EH (cell line): Measurements from ENCODE around the gene ACSS1.

Experiments
- DNase-seq: peaks from one replicate; pipeline ENCODE4 v3.0.0-alpha.2; 2015; ENCODE audit warnings: low read depth

ACSS1 gene

DNA sequence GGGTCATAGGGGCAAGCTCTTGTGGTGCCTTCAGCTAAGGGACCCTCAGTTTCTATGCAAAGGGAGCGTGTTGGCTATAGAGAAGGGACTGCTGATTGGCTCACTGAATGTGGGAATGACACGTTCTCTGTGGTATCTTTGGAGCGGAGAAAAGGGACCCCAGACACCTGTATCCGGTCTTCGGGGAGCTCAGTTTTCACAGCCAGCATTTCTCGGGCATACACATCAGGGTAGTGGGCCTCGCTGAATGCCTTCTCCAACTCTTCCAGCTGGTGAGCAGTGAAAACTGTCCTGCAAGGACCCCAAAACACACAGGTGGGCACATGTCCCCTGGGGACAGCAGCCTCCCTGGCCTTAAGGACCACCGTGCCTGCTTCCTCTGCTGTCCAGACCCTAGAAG lies 20.7 kb upstream of the ACSS1 start:
- DNase-seq, result no peak

DNA sequence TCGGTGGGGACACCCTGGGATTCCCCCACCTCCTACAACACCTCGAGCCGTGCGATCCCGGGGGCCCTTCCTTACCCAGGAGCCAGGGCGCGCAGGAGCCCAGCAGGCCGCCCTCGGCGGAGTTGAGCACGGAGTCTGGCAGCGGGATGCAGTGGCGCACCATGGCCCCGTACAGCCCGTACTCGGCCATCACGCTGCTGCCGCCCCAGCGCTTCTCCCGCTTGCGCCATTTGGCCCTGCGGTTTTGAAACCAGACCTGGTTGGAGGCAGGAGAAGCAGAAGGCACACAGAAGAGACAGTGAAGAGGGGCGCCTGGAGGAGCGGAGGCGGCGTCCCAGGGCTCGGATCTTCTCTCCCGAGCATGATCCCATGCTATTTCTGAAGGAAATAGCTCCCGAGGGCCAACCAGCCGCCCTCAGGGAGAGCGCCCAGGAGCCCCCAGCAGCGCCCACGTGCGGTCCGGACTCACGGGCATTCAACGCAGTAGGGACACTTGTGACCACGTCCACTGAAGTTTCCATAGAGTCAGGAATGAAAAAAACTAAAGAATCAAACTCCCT lies 19.8 kb upstream of the ACSS1 start:
- DNase-seq, result peak; percentile 31

DNA sequence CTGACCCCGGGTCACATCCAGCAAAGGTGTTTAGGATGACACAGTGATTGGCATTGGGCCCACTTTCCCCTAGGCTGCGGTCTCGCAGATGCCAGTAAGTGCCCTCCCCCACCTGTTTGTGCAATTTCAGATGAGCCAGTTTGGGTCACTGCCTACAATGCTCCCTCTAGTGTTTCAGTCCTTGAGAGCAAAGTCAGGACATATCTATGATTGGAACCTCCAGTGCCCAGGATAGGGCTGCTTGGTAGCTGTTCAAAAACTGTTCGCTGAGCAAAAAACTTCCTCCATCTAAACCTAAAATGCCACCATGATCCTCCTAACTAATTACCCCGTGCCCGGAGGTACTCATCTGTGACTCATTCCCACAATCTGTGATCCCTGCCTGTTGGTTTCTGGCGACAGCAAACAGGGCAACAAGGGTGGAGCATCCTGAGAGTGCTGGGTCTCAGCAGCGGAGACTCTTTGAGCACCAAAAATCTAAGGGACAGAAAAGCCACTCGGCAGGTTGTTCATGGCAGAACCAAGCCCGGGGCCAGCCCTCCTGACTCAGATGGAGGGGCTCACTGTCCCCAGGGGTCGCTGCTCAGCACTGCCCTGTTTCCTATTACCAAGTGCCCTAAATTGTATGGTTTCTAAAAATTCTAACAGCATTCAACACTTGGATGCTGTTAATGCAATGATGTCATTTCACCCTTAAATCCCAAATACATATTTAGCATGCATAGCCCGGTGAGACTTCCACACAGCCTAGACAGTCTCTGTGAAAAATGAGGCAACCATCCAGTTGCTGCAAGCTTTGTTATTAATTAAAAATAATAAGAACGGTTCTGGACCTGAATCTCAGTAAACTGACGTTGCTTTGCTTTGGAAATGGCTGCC lies 19.0 kb upstream of the ACSS1 start:
- peak; percentile 13 for DNase-seq

DNA sequence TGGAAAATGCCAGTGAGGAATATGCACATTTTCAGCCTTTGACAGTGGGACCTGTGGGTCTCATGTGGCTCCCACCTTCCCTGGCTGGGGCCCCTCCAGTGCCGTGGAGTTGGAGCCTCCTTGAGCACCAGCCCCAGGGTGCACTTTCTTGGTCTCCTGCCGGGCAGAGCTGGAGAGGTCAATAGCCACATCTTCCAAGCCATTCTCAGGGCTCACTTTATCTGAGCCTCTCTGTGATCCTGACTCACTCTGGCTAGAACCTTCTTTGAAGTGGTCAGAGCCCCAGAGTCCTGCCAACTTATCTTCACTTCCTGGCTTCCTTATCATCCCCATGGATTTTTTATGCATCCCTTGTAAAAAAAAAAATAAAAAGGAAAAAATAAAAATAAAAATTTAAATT lies 18.3 kb upstream of the ACSS1 start:
- DNase-seq, result no peak

DNA sequence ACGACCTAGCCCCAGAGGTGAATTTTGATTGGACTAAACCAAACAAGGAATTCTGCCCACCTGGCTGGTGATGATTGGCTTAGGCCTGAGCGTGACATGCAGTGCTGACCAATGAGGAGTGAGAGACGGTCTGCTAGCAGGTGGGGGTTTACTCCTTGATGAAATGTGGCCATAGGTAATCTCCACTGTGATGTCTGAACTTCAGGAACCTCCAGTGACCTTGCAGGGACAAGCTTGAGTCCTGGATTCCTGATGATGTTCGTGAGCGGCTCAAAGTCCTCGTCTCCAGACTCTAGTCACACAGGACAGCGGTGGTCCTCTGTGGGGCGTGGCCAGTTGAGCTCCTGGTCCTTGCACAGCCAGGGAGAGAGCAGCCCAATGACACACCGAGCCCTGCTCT lies 15.6 kb upstream of the ACSS1 start:
- DNase-seq, result no peak

DNA sequence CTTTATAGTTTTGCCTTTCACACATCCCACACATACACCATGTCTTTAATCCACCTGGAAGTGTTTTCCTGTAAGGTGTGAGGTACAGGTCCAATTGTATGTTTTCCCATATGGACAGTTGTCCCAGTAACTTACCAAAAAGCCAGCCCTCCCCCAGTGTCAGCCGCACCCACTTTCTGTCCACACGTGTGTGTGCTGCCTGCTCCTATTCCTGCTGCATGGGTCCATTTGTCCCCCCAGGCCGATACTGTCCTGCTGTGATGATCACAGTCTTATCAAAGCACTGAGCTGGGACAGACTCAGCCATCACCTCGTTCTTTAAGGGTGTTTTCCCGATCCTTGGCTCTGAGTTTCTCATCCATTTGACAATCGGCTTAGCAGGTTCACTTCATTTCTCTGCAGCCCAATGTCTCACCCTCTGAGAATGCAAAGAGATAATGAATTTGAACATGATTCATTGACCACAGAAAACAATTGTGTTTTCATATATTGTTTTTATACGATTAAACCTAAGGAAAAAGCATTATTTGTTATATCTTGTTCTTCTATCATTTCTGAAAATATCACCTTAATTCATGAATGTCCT lies 14.4 kb upstream of the ACSS1 start:
- no peak for DNase-seq

DNA sequence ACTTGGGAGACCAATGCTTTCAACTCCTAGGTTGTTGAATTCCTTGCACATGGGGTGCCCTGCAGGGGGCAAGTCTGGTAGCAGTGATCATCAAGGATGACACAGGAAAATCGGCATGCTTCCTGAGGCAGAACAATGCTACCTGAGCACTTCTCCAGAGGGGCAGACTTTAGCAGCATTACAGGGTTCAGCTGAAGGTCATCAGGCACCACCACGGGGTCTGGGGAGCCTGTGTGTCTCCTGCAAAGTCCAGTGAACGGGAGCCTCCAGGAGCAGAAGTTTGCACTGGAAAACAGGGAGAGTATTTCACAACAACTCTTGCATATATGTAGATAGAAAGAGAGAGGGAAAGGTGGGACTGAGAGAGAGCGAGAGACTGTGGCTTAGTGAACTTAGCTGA lies 13.8 kb upstream of the ACSS1 start:
- no peak for DNase-seq

DNA sequence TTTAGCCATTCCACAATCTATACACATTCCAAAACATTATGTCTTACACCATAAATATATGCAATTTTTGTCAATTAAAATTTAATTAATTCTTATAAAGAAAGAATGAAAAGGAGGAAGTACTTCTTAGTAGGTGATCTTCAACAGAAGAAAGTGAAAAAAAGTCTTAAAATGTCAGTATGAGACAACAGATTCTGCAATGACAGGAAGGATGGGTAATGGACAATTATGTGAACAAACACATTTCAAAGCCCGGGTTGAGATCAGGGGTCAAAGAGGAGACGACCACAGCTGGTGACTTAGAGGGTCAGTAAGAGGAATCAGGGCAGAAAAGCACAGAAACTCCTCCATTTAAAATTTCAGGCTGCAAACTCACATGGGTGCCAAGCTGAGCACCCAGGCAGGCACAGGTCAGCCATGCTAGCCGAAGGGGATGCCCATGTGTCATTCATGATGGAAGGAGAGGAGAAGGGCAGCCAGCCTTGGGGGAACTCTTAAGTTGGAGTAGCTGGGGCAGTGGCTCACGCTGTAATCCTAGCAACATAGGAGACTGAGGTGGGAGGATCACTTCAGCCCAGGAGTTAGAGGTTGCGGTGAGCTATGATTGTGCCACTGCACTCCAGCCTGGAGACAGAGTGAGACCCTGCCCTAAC lies 13.0 kb upstream of the ACSS1 start:
- no peak for DNase-seq

DNA sequence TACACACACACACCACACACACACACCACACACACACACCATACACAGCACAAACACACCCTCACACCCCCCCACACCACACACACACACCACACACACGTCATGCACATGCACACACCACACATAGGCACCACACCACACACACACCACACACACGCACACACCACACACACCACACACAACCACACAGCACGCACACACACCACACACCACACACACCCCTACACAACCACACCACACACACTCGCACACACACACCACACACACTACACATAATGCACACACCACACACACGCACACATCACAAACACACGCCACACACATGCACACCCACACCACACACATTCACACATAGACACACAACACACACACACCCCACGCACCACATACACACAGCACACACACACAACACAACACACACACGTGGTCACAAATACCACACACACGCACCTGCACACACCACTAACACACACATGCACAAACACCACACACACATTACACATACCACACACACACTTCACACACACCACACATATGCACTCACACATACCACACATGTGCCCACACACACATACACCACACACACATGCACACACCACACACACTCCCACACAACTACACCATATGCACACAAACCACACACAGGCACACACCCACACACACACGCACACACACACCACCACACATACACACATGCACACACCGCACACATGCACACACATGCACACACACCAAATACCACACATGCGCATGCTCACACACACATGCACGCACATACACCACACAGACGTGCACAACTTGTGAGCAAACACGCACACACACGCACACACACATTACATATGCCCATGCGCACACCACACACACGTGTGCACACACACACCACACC lies 9.4 kb upstream of the ACSS1 start:
- DNase-seq, result no peak

DNA sequence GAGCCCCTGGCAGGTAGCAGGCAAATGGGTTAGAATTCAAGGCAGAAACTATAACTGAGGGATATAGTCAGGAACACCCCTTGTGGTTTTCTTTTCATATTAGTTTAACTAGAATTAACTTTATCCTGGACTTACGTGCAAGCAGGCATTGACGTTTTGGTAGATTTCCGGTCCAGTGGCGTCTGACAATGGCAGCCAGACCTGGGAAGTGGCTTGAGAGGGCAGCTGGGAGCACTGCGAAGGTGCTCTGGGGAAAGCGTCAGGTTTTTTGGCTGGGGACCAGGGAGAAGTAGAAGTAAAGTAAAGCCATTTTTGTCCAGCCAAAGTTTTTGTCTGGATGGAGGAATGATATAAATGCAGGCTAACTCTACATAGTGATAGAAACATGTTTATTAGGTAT lies 8.4 kb upstream of the ACSS1 start:
- DNase-seq, result no peak

DNA sequence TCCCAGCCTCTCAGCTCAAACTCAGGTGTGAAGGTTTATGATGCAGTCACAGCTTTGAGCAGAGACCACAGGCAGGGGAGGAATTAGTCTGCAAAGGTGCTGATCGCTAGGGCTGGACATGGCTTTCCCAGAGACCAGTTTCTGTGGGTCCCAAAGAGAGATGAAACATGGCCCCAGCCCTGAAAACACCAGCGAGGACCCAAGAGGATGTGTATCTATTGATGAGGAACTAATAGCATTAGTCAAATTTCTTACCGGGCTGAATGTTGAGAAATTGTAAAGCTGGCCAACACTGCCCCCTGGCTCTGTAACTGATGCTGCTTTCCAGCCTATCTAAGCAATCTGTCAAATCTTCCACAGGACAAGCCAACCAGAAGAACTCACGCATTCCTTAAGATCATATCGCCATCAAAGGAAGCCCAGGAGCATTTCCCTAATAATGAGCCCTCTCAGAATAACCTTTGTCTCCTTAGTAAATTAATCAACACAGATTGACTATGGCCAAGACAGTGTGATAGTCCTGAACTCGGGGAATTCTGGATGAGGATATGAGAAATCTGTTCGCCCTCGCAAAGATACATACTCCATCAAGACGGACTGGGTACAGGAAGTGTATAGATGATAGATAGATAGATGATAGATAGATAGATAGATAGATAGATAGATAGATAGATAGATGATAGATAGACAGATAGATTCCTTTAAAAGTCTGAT lies 7.8 kb upstream of the ACSS1 start:
- DNase-seq, result peak; percentile 69

DNA sequence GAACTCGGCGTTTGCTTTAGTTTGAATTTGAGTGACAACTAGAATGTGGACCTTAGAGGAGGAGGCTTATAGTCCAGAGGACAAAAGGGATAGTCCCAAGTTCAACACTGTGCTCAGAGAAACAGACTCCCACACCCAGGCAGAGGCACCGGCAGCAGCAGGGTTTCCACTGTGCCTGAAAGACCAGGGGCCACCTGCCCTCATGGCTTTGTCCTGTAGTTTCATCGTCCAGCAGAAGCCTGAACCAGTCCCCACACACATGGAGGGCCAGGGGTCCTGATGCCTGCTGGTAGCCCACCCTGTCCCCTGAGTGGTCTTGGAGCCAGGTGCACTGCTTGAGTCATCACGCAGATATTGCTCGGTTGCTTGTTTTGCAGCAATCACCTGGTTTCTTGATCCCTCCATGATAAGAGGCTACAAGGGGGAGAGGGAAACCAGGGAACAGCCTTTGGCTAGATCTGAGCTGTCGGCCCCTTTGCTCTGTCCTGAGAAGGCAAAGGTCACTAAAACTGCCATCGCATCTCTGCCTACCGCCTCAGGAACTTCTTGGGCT lies 7.2 kb upstream of the ACSS1 start:
- no peak for DNase-seq

DNA sequence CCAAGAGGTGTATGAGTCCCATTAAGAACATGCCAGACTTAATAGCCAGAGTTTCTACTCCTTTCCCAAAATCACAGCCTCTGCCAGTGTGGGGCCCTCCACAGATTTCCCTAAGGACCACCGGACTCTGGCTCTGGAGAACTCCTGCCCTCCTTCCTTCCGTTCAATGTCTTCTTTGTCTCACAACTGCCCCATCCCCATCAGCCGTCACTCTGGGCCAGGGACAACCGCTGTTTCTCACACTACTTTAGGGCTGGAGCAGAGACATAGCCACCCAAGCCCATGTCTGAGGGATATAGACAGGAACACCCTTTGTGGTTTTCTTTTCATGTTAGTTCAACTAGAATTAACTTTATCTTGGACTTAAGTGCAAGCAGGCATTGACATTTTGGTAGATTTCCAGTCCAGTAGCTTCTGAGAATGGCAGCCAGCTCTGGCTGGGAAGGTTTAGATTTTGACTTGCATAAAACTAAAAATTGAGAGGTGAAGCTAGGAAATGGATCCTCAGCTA lies 6.7 kb upstream of the ACSS1 start:
- no peak for DNase-seq

DNA sequence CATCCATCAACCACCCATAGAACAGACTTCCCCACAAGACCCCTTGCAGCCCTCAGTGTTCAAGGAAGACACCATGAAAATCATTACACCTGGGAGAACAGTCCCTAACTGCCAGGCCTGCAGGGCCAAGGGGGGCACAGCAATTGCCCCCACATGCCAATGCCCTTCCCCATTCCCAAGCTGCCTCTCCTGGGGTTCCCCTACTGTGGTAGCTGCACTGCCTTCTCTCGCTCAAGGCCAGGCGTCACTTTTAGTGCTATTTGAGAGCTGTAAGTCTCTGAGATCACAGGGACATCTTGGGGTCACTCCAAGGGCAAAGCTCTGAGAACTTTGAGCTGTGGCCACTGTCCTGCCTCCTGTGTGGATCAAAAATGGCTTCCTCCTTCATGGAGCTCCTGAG lies 6.0 kb upstream of the ACSS1 start:
- DNase-seq, result no peak

DNA sequence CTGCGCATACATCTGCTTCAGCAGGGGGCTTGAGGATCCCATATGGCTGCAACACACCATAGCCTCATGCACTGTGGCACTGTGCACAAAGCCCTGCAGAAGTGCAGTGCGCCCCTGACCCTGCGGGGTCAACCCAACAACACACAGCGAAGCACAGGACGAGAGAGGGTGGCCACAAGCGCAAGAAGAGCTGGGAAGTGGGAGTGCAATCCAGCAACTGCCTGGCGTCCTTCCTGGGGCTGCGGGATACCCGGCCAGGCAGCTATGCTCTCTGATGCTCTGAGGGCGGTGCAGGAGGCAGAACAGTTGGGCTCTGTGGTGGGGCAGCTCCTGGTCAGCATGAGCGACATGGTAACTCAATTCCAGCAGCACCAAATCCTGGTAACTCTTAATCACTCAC lies 5.6 kb upstream of the ACSS1 start:
- no peak for DNase-seq

DNA sequence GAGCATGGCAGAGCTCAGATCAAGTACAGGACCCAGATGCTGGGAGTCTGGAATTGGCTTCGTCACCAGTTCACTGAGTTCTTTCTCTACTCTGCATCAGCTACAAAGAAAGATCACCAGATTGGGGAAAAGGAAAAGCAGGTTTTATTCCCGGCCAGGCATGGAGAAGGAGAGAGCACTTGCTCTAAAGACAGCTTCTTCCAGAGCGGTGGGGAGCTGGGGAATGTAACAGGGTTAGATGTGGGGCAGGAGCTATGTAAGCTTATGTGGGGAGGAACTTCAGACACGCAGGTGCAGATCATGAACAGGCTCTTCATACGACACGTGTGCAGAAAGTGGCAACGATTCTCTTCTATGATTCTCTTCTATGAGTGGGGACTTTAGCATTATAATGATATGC lies 4.9 kb upstream of the ACSS1 start:
- DNase-seq, result no peak

DNA sequence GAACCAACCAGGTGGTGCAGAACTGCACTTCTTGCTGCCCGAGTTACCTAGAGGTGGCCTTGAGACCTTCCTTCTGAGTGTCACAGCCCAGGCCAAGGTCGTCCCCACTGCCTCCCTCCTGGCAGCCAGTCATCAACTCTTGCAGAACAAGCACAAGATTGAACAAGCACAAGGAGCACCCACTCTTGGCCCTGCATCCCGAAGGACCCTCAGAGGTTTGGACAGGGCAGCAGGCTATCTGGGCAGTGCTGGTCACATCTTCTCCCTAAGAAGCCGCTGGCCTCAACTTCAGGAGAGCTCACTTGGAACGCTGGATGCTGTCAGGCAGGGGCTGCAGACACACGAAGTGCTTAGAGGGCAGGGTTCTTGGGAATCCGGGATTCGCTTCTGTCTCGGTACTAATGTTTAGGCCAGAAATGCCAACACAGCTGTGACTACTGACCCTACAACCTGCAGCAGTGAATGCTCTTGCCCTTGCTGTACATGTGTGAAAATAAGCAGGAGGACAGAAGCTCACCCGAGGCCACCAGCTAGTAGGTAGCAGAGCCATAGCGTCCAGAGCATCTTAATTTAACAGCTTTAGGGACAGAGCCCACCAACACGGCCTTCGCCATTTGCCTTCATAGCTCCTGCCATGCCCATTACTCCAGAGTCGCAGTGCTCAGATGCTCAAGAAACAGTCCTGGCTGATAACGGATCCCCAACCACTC lies 4.0 kb upstream of the ACSS1 start:
- no peak for DNase-seq

DNA sequence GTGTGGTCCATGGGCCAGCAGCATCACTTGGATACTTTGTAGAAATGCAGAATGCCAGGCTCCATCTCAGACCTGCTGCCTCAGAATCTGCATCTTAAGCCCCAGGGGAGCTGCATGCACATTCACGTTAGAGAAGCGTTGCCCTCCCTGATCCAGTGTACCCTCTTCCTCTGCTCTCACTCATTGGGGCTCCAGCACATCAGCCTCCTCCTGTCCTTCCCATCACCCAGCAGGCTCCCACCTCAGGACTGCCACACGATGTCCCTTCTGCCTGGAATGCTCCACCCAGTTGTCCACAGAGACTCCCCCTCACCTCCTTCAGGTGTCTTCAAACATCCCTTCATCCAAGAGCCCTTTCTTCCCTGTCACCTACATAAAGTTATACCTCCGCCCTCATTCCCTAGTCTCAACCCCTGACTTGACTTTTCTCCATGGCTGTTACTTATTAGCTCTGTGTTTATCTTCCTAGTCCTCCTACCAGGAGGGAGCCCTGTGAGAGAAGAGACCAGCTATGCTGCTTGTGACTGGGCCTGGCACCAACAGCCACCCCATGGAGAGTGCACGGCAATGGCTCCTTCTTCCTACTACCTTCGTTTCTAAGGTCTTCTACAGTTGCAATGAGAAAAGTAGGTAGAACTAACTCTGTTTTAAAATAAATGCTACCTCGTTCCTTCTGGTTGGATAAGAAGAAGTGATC lies 3.3 kb upstream of the ACSS1 start:
- no peak for DNase-seq

DNA sequence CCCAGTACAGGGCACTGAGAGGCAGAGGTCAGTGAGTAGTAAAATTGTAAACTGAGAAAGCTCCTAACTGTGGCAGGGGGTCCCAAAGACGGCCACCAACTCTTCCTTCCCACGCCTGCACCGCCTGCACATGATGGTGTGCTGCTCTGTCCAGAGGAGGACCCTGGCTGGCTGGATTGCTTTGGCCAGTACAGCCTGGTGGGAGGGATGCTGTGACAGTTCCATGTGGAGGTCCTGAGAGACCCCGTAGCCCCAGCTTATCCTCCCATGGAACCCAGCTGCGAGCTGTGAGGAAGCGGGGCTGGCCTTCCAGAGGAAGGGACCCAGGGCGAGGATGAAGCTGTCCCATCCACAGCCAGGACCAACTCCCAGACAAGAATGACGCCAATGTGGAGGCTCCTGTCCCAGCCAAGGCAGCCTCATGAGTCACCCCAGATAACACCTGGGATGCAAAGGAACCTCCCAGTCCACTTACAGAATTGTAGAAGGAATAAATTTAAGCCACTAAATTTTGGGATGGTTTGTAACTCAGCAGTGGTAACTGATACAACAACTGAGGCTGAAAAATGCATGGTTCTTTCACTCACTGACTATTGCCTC lies 2.0 kb upstream of the ACSS1 start:
- no peak for DNase-seq
